Gastroesophageal sphincter (tissue), 4 donors: ENCODE data around the gene CDK8. TPM values are rescaled to one million over a fixed set of nuclear protein-coding genes. Genes with fewer than 3 reads are reported as not detected.

ENCODE experiments used
- ATAC-seq: fragments of 150-250 bp; one replicate; pipeline ENCODE4 v1.9.1; 2016; ENCODE audit warnings: mild to moderate bottlenecking, moderate library complexity
- H3K27ac ChIP-seq, 4 donors: fragments of 200-600 bp; sonication (generic) in 3 of 4; 1 replicate in 3 of 4; 2 replicates in 1 of 4; pipeline ENCODE4 v1.5.1; 2016 to 2019
- H3K27me3 ChIP-seq: fragments of 200-600 bp; sonication (generic); one replicate; pipeline ENCODE4 v1.5.1; 2019
- H3K36me3 ChIP-seq, 2 donors: fragments of 200-600 bp; sonication (generic); one replicate each; pipeline ENCODE4 v1.5.1; 2019; ENCODE audit warnings: control low read depth in 1 of 2
- H3K4me1 ChIP-seq, 3 donors: fragments of 200-600 bp; sonication (generic); 1 replicate in 2 of 3; 2 replicates in 1 of 3; pipeline ENCODE4 v1.5.1; 2016 to 2019; ENCODE audit warnings: control low read depth in 2 of 3
- H3K4me3 ChIP-seq, 2 donors: fragments of 200-600 bp; sonication (generic); one replicate each; pipeline ENCODE4 v1.5.1; 2019; ENCODE audit warnings: mild to moderate bottlenecking in 1 of 2, moderate library complexity in 1 of 2
- H3K9me3 ChIP-seq, 3 donors: fragments of 200-600 bp; sonication (generic); one replicate each; pipeline ENCODE4 v1.5.1; 2017 to 2019; ENCODE audit warnings: control low read depth in 2 of 3
- EP300 ChIP-seq: sonication (generic); formaldehyde crosslinking; IDR thresholded peaks from one replicate; pipeline ENCODE4 v1.6.1; 2017; ENCODE audit warnings: antibody characterized with exemption, mild to moderate bottlenecking
- POLR2A ChIP-seq, 2 donors: fragments of 450-650 bp; IDR thresholded peaks; one replicate each; pipeline ENCODE4 v1.6.1; 2017; ENCODE audit warnings: antibody characterized with exemption in 2 of 2, mild to moderate bottlenecking in 2 of 2, moderate library complexity in 1 of 2
- POLR2AphosphoS5 ChIP-seq: sonication (generic); formaldehyde crosslinking; IDR thresholded peaks from one replicate; pipeline ENCODE4 v1.6.1; 2017; ENCODE audit warnings: antibody characterized with exemption
- WGBS, 2 donors: methylation state at CpG; one replicate each; pipeline ENCODE4 v1.1.5; 2018; ENCODE audit warnings: low coverage in 1 of 2; 5-methylcytosine and 5-hydroxymethylcytosine counted together
- total RNA-seq, 4 donors: library from RNA; depleted of rRNA; stranded (reverse); fragments of >200 nt; gene quantifications; one replicate each; pipeline ENCODE4 v1.1.0, GENCODE V29; 2016
- TF ChIP-seq, protein P1 (sequence below), 4 experiments: fragments of 200-600 bp in 2 of 4; fragments of 450-650 bp in 2 of 4; sonication (generic) in 1 of 4; IDR thresholded peaks; one replicate each; pipeline ENCODE4 v1.5.1; 2017 to 2019; ENCODE audit warnings: antibody characterized with exemption in 4 of 4, mild to moderate bottlenecking in 2 of 4, moderate library complexity in 2 of 4

The CDK8 gene
- total RNA-seq, 4 donors from 2014 or later: 16.2 to 25.5 (median 23.3) TPM

DNA sequence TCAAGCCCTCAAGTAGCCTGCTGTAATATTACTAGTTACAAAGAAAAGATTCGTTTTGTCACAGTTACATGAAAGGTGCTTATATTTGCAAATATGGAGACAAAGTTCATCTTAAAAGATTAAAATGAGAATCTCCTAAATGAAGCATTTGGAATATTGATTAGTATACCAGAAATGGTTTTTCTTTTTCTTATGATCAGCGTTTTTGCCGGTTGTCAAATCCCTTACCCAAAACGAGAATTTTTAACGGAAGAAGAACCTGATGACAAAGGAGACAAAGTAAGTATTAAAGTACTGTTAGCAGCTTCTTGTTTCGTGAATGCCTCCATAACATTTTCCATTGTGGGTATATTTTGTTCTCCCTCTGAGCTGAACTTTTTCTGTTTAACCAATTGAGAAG is 147.1 kb downstream of the CDK8 start:
- 87 to 98% methylated on average over 4 to 6 of the region's 6 CpGs for WGBS, 2 donors
- TF ChIP-seq EP300 (no peak), POLR2A (IDR thresholded peaks at IDR 0.05) (no peak)
- TF ChIP-seq, protein P1, sequence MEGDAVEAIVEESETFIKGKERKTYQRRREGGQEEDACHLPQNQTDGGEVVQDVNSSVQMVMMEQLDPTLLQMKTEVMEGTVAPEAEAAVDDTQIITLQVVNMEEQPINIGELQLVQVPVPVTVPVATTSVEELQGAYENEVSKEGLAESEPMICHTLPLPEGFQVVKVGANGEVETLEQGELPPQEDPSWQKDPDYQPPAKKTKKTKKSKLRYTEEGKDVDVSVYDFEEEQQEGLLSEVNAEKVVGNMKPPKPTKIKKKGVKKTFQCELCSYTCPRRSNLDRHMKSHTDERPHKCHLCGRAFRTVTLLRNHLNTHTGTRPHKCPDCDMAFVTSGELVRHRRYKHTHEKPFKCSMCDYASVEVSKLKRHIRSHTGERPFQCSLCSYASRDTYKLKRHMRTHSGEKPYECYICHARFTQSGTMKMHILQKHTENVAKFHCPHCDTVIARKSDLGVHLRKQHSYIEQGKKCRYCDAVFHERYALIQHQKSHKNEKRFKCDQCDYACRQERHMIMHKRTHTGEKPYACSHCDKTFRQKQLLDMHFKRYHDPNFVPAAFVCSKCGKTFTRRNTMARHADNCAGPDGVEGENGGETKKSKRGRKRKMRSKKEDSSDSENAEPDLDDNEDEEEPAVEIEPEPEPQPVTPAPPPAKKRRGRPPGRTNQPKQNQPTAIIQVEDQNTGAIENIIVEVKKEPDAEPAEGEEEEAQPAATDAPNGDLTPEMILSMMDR (IDR thresholded peaks at IDR 0.05): no peak
- H3K36me3 ChIP-seq: peaks cover 0 to 68% of the 10 kb centered on the region in 2 donors
- H3K27me3 ChIP-seq: no peaks in the 10 kb centered on the region
- no peak overlapping the region for H3K27ac ChIP-seq
- no peak for ATAC-seq
- H3K9me3 ChIP-seq: no peaks in the 10 kb centered on the region
- no peaks in the 10 kb centered on the region for H3K4me1 ChIP-seq
- no peak overlapping the region for H3K4me3 ChIP-seq

DNA sequence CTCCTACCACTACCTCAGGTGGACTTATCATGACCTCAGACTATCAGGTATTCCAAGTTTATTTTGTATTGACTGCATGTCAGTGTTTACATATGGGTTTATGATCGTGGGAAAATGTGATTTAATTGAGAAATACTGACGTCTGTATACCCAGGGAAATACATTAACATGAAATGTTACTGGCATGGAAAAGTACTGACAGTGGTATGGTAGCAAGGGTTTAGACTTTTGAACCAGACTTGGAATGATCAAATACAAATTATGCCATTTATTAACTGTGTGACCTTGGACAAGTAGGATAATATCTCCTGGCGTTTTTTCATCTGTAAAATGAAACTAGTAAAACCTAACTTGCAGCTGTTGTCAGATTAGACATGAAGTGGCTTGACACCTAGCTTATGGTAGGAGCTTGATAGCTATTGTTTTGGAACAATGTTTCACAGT is 147.7 kb downstream of the CDK8 start:
- no peaks in the 10 kb centered on the region for H3K9me3 ChIP-seq
- peaks cover 0 to 73% of the 10 kb centered on the region in 2 donors for H3K36me3 ChIP-seq
- no peak overlapping the region for H3K4me3 ChIP-seq
- H3K27me3 ChIP-seq: no peaks in the 10 kb centered on the region
- H3K4me1 ChIP-seq: no peaks in the 10 kb centered on the region
- H3K27ac ChIP-seq: no peak overlapping the region
- TF ChIP-seq, protein P1 (IDR thresholded peaks at IDR 0.05): no peak
- TF ChIP-seq POLR2AphosphoS5 (no peak), EP300 (no peak), POLR2A (IDR thresholded peaks at IDR 0.05) (no peak)
- ATAC-seq: no peak
- 69 to 80% methylated on average over 3 of the region's 3 CpGs for WGBS, 2 donors

DNA sequence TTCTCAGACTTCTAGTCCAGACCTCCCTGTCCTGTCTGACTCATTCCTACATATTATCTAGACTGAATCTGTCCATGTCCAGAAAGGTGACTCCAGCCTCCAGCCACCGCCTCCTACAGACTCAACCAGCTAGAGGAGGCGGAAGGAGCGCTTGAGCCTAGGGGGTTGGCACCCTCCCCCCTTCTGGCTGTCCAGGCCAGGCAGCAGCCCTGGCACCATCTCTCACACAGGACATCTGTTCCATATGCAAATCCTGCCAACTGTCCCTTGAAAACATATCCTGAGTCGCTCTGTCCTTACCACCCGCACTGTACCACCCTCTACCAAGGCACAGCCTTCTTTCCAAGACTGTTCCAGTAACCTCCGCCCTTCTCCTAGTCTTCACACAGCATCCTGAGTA is 152.9 kb downstream of the CDK8 start:
- WGBS, 2 donors: 71 to 89% methylated on average over 4 to 6 of the region's 6 CpGs
- ATAC-seq: no peak
- TF ChIP-seq POLR2A (IDR thresholded peaks at IDR 0.05): no peak
- TF ChIP-seq, protein P1 (IDR thresholded peaks at IDR 0.05): no peak
- no peak for TF ChIP-seq POLR2AphosphoS5
- TF ChIP-seq EP300: no peak
- Histone ChIP-seq H3K4me3 (no peak overlapping the region), H3K9me3 (no peaks in the 10 kb centered on the region), H3K27ac (no peak overlapping the region), H3K27me3 (no peaks in the 10 kb centered on the region), H3K4me1 (no peaks in the 10 kb centered on the region), H3K36me3 (peaks cover 0 to 58% of the 10 kb centered on the region in 2 donors)

DNA sequence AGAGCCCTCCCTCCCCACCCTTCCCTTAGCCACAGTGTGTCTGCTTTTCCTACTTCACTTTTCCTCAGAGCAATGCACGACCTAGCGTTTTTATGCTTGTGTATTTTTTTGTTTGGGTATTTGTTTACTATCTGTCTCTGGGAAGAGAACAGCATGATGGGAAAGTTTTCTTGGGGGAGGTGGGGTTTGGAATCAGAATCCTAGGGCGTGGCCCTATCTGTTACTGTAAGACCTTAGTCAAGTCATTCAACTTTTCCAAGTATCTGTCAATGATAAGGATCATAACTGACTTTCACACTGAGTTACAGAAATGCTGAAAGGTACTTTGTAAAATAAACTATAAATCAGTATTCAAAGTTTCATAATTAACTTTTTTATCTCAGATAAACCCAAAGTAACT is 157.3 kb downstream of the CDK8 start:
- no peaks in the 10 kb centered on the region for H3K4me1 ChIP-seq
- H3K36me3 ChIP-seq: peaks cover 0 to 18% of the 10 kb centered on the region in 2 donors
- peaks cover 0 to 10% (median 0%) of the 10 kb centered on the region in 3 donors for H3K9me3 ChIP-seq
- ATAC-seq: no peak
- no peaks in the 10 kb centered on the region for H3K27me3 ChIP-seq
- no peak overlapping the region for H3K4me3 ChIP-seq
- 80% methylated on average over 3 of the region's 3 CpGs; no CpG with 5 or more reads in 1 of the 2 donors for WGBS, 2 donors
- H3K27ac ChIP-seq: no peak overlapping the region
- TF ChIP-seq POLR2AphosphoS5: no peak
- TF ChIP-seq, protein P1 (IDR thresholded peaks at IDR 0.05): no peak

DNA sequence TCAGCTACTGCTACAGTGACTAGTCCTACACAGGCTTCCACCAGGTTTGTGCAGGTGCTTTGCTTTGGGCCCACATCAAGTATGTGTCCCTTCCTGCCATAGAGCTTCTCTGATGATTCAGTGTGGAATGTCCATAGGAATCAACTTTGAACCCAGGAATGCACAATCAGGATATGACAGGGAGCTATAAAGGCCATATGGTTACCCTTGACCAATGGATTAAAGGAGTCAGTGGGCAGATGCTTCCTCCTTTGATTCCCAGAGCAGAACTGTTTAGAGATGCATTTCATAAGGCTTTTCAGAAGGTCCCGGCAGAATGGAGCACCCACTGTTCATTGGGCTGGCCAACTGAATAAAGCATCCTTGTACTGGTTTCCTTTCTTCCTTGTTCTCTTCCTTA is 158.3 kb downstream of the CDK8 start:
- H3K4me3 ChIP-seq: no peak overlapping the region
- H3K9me3 ChIP-seq: peaks cover 0 to 10% (median 0%) of the 10 kb centered on the region in 3 donors
- H3K27ac ChIP-seq: no peak overlapping the region
- no peaks in the 10 kb centered on the region for H3K4me1 ChIP-seq
- peaks cover 0 to 7% of the 10 kb centered on the region in 2 donors for H3K36me3 ChIP-seq
- ATAC-seq: no peak
- 30 to 63% methylated on average over 1 of the region's 1 CpG for WGBS, 2 donors
- TF ChIP-seq POLR2AphosphoS5: no peak
- no peak for TF ChIP-seq EP300
- no peak for TF ChIP-seq POLR2A (IDR thresholded peaks at IDR 0.05)
- TF ChIP-seq, protein P1 (IDR thresholded peaks at IDR 0.05): no peak
- no peaks in the 10 kb centered on the region for H3K27me3 ChIP-seq
